Mesenteric fat pad (tissue), 1 donor: ENCODE data around the gene CCDC112. TPM values are rescaled to one million over a fixed set of nuclear protein-coding genes. Genes with fewer than 3 reads are reported as not detected.
"Not testable (repeated sequence)": the region's sequence is repeated elsewhere in the genome, so short reads cannot be mapped to it uniquely, and the experiment has no call there.

Experiments
- DNase-seq: peaks from one replicate; pipeline ENCODE4 v3.0.0-alpha.2; 2020; ENCODE audit warnings: low spot score
- long read RNA-seq: library from polyadenylated mRNA; unstranded; transcript quantifications from one replicate; pipeline ENCODE4 v2.0.0, GENCODE V29; 2020
- total RNA-seq: library from RNA; stranded (reverse); fragmentation: NEBNext Ultra II Directional; extraction: Animal tissue kit (Norgen Biotek cat#: 25700); gene quantifications from one replicate; pipeline ENCODE4 v1.2.1, GENCODE V29; 2021
- donor health status: DM: yes; HTN: yes; CAD: no.

CCDC112 gene, protein sequence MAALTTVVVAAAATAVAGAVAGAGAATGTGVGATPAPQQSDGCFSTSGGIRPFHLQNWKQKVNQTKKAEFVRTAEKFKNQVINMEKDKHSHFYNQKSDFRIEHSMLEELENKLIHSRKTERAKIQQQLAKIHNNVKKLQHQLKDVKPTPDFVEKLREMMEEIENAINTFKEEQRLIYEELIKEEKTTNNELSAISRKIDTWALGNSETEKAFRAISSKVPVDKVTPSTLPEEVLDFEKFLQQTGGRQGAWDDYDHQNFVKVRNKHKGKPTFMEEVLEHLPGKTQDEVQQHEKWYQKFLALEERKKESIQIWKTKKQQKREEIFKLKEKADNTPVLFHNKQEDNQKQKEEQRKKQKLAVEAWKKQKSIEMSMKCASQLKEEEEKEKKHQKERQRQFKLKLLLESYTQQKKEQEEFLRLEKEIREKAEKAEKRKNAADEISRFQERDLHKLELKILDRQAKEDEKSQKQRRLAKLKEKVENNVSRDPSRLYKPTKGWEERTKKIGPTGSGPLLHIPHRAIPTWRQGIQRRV
- 4.3 TPM for total RNA-seq
- long read RNA-seq, partial matches to known transcripts = 8 of 8 reads
- long read RNA-seq, other reads (novel, unspliced or antisense) = 0 of 8 reads

DNA sequence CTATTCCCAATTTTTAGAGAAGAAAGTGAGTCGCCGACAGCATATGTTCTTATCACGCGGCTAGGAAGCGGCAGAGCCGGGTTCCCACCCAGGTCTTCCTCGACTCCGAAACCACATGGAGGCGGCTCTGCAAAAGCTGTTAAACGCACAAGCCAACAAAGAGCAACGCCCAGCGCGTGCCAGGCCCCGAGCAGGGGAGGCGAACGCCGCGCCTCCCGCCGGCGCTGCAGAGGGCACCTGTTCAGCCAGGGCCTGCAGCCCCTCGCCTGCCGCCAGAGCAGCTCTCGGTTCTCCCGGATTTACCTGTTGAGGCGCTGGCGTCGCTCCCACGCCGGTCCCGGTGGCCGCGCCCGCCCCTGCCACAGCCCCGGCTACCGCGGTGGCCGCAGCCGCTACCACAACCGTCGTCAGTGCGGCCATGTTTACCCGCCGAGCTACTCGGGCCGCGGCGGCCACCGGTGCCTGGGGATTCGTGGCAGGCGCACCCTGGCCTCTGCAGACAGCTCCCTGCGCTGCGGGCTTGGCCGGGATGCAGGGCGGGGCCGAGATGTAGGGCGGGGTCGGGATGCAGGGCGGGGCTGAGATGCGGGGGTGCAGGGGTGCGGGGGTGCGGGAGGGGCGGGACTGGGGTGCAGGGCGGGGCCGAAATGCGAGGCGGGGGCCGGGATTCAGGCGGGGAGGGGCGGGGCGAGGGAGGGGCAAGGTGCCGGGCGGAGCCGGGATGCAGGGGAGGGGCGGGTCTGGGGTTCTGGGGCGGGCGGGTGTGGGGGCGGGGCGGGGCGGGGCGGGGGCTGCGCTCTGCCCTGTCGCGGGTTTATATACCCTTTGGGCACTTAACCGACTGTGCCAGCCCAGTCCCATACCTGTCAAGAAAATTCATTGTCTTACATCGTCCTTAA lies at the start of gene CCDC112:
Gene CCDC112 (minus strand): TSS at position 531 of the 899 bp plus-strand sequence. CDS start 111 bp downstream, at position 420.
- DNase-seq = peak; percentile 93

DNA sequence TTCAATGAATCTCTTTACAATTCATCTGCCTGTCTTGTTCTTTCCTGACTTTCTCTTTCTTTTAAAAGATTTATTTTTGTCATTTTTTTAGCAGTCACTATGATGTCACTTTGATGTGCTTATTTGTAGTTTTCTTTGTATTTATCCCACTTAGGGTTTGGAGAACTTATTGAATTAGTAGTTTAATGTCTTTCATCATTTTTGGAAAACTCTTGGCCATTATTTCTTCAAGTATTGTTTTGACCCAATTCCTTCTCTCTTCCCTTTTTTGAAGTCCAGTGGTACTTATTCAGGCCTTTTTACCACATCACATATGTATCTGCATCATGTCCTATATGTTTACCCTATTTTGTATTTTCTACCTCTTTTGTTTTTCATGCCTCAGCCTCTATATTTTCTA lies 48.9 kb upstream of the CCDC112 start:
- DNase-seq = no peak

DNA sequence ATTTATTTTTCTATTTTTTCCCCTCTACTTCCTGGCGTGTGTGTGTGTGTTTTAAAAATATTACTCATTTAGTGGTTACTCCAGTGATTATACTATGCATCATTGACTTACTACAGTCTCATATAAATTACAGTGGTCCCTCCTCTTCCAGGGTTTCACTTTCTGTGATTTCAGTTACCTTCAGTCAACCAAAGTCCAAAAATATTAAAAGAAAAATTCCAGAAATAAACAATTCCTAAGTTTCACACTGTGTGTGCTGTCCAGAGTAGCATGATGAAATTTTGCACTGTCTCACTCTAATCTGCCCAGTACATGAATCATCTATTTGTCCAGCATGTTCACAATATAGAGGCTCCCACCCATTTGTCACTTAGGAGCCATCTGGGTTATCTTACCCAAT lies 47.4 kb upstream of the CCDC112 start:
- no peak for DNase-seq

DNA sequence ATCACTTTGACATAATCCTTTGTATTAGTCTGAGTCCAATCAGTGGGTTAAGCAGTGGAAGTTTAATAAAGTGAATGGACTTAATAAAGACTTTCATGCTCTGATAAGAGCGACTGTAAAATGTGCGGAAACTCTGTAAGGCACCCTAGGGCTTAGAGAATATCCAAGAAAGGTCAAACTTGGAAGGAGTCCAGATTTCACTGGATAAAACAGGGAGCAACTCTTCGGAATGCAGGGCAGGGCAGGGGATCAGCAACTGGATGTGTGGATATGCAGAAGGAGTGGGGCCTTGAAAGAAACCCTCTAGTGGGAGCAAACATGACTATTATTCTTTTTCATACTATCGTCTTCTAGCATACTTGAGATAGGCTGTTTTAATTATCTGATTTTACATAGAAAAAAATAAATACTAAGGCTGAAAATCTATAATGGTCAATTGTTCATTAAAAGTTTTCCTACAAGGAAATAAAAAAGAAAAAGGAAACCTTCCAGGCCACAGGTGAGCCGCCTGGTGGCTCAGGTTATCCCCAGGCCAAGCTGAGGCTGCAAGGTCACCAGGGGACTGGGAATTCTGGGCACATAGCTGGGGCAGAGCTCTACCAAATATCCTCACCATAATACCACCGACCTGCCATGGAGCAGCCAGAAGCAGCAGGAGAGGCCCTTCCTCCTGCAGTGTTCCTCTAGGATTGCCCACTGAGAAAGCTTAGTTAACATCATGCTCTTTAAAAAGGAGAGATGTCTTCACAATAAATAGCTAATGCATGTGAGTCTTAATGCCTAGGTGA lies 46.3 kb upstream of the CCDC112 start:
- DNase-seq = no peak

DNA sequence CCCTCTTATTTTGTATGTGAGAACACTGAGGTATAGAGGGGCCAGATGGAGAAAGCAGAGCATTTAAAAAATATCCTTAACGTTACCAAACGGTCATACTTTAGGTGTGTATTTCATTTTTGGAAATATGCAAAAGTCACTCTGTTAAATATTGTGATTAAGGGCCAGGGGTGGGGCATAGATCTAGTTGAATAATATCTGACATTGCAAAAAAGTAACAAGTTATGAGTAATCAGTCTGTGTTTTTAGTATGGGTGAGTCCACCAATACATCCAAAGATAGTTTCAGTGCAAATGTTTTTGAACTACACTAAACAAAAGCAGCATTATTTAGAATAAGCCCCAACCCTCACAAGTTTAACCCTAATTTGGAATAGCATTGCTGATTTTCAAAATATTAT lies 45.3 kb upstream of the CCDC112 start:
- no peak for DNase-seq

DNA sequence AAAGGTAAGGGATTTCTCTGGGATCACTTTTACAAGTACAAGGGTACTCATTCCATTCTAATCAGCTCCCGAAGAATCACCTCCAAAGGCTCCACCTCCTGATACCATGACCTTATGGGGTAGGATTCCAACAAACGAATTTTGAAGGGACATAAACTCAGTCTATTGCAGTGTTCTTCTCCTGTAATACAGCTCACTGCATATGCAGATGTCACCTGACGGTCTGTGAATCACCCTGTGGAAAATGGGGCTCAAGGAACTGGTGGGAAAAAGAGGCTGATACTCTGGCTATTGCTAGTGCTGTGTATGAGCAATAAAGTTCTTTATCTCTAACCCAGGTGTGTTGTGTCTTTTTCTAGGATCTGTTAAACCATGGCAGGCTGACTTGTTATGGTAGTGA lies 42.4 kb upstream of the CCDC112 start:
- DNase-seq = no peak

DNA sequence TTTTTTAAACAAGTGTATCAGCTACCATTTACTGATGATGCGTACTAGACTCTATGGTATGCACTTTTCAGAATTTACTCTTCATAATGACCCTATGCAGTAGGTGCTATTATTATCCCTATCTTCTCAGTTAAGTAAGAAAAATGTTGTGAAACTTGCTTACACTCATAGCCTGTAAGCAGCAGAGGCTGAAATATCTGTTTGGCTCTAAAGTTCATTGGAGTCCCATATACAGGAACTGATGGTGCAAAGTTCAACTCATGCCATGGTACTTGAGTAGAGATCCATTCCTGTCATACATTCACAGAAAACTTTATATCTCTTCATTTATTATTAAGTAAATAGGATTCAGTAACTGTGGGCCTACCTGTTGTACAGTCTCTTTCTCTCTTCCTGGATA lies 41.4 kb upstream of the CCDC112 start:
- no peak for DNase-seq

DNA sequence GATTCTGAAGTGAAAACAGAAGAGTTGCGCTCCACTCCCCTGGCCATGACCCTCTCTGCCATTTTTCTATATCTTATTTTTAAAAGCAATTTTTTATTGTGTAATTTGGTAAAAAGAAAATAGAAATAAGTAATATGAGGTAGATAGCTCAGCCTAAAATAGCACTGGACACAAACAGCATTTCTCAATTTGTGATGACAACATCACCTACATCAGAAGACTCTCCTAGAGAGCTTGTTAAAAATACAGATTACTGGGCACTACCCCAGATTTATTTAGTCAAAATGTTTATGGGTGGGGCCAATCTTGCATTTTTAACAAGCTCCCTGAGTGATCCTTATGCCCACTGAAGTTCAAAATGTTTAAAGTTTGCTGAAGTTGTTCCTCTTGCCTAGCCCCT lies 40.5 kb upstream of the CCDC112 start:
- no peak for DNase-seq

DNA sequence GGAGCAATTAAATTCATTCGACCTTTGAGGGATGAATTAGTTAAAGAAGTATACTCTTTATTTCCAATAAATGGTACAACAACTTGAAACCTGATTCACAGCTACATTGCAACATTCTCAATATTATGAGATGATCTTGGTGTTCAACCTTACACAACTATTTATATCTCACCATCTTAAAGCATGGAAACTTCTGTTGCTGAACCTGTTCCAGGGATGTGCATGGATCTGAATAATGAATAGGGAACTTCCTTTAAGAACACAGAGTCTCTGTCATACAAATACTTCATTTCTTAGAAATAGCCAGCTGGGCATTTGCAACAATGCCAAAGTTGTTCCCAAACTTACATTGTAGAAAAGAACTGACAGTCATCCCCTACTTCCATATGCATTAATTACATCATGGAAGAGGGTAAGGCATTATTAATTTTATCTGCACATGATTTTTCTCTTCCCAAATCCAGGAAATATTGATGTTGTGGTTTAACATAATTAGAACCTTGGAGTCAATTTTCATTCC lies 39.8 kb upstream of the CCDC112 start:
- DNase-seq = no peak

DNA sequence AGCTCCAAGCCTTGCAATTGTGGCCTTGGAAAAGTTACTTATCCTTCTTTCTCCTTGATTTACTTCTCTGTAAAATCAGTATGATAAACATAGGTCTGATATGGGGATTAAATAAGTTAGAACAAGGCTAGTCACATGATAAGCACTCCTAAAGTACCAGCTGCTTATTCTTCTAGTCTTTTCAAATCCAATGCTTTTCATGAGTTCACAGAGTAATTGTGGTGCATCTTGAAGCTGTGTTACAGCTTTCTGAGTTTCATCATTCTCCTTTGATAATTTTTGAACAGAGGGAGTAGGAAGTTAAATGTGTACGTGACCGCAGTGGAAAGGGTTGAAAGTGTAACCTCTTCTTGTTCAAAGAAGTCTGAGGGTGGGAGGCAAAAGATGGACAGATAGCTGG lies 38.8 kb upstream of the CCDC112 start:
- DNase-seq = no peak

DNA sequence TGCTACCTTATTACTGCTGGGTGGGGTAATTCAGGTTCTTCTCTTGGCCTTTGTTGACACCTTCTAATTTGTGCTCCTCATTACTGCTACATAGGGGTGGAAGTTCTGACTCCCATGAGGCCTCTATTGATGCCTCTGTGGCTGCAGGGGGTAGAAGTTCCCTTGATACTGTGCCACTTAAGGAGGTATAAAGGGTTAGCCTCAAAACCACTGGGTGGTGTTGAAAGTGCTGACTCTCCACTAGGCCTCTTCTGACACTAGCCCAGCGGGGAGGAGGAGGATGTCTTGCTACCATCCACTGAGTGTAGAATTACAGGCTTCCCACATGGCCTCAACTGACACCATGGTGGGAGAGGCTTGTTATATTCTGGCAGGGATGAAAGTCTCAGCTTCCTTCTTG lies 36.7 kb upstream of the CCDC112 start:
- no peak for DNase-seq

DNA sequence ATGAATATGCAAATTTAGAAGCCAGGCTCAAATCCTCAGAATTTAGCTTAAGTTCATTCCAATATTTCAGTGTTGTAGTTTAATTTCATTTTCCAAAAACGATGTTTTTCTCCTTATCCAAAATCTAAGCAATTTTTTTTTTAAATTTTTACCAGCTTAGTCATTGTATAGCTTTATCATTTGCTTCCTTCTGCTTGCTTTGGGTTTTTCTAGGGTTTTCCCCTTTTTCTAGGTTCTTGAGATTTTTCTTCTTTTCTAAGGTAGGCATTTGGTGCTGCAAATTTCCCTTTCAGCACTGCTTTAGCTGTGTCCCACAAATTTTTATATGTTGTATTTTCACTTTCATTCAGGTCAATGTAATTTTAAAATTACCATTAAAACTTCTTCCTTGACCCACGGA lies 34.4 kb upstream of the CCDC112 start:
- no peak for DNase-seq

DNA sequence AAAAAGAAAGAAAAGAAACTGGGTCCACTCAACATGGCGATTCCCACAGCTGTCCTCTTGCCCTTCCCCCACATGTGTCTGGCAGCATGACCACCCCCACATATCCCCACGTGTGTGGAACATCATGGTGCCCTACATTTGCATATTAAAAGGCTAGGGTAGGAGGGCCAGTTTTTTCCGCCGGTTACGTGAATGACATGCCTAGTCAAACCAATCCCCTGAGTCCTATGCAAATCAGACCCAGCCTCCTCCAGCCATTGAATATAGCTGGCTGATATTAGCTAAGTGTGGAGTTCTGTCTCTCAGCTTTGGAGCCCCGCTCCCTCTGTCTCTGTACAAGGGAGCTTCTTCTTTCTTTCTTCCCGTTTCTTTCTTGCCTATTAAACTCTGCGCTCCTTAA lies 33.0 kb upstream of the CCDC112 start:
- DNase-seq = no peak

DNA sequence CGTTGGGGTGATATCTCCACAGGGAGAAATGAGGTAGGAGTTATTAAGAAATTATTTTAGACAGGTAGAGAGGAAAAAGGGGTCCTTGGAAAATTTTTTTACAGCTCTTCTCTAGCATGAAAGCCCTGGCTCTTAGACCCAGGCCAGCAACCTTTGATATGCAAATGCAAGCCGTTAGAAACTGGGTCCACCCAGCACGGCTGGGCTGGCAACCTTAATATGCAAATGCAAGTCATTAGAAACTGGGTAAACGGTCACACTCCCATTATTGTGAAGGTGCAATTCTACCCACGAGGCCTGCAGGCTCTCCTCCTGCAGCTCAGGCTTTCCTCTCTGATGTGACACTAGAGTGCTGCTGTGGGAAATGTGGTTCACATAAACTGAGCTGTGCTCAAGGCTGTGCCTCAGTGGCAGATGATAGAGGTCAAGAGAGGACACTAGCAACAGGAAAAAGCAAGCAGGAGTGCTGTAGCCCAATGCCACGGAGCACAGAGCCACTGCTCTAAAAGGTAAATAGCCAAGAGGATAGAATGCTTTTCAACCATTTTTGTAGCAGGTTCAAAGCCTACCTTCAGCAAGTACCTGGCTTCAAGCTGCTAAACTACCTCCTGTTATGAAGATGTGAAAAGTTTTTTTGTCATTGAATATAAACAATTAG lies 32.3 kb upstream of the CCDC112 start:
- not testable (repeated sequence) for DNase-seq

DNA sequence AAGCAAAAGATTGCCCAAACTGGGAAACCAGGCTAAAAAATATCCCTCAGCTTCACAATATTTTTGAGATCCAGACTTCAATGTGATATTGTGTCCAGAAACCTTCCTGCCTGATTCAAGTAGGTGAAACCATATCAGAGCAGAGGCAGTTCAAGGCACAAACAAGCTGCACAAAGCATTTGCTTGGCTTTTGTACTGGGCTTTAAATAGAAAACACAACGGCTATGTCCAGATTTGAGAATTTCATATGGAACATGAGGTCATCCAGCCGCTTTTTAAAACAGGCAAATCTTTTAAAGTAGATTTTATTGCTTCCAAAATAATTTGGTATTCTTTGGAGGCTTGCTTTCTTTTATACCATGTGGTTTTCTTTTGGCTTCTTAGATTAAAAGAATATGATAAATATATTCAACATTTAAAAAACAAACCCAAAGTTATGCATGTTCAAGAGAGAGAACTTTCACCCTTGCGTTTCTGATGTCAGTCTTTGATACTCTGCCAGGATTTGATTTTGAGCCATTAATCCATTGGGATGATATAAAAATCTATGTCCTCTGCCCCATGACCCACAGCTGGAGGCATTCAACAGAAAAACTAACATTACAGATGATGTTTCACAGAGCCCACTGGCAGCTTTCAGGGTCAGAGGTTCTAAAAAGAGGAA lies 29.0 kb upstream of the CCDC112 start:
- DNase-seq = no peak

DNA sequence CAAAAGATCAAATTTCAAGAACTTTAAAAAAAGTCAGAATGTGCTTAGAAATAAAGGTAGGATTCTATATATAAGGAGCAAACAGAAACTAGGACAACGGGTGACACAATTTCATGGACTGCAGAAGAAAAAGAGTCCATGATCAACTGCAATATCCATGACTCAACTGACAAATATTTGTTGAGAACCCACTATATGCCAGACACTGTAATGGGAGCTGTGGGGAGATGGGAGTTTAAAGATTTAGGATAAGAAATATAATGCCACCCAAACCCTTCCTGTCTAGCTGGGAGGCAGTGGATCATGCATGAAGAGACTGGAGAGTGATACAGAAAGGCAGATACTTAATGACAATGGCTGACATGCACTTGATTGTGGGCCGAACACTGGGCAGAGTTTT lies 27.6 kb upstream of the CCDC112 start:
- no peak for DNase-seq

DNA sequence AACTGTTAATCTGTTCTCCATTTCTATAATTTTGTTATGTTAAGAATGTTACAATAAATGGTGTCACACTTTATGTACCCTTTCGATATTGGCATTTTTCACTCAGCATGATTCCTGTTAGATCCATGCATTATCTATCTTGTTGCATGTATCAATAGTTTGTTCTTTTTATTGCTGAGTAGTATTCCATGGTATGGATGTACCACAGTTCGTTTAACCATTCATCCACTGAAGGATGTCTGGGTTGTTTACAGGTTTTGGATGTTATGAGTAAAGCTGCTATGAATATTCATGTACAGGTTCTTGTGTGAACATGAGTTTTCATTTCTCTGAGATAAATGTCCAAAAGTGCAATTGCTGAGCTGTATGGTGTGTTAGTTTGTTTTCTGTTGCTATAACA lies 26.3 kb upstream of the CCDC112 start:
- no peak for DNase-seq

DNA sequence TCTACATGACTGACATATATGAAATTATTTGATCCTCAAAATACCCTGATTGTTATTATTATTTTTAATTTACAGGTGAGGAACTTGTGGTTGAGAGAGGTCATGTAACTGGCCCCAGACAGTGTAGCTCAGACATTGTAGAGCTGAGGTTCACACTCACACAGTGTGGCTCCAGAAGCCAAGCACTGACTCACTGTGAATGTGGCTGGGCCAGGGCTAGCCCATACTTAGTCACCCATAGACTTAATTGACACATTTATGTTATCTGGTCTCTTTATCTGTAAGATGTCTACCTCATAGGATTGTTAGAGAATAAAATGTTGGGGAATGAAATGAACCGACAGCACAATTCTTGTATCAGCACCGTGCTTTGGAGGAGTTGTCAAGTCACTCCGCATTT lies 24.9 kb upstream of the CCDC112 start:
- DNase-seq = no peak

DNA sequence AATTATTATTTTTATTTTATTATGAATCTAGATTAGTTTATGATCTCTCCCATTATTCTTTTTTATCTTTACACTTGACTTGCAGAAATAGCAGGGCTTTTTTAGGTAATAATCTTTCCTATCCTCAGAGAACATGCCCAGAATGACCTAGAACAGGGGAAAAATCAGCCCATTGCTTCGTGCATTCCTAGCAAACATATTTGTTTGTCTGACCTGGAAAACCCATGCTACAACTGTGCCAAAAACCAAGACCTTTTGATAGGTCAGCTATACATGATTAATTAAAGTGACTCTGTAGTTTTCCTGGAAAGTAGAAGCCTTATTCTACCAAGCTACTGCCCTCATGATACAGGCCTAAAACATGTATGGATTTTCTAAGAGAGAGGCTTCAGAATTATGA lies 24.1 kb upstream of the CCDC112 start:
- DNase-seq = no peak

DNA sequence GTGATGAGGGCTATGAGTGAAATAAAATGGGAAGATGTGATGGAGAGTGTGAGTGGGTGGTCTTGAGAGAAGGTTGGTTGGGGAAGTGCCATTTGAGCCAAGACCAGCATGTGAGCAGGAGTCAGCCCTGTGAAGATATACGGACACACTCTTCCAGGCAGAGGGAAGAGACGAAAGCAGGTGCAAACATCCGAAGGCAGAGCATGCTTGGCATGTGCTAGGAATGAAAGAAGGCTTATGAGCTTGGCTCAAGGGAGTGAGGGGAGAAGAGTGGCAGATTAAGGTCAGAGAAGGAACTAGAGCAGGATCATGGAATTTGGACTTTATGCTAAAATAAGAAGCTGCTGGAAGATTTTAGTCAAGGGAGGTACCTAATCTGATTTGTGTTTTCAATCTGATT lies 23.6 kb upstream of the CCDC112 start:
- no peak for DNase-seq
